Stimulated activated naive CD8-positive, alpha-beta T cell treated with anti-CD3 and anti-CD28 coated beads, Interleukin-15, Interleukin-2, amounts not matched to agents 100 U/mL and 50 U/mL, for 24 hours (primary cell): Measurements from ENCODE around the gene STK38.
"Not testable (repeated sequence)": the region's sequence is repeated elsewhere in the genome, so short reads cannot be mapped to it uniquely, and the experiment has no call there.

ENCODE experiments used
- ATAC-seq: fragments of 150-1000 bp; cut with Tn5 transposase; one replicate; pipeline ENCODE4 v1.10.0; 2021
- DNase-seq: peaks from one replicate; pipeline ENCODE4 v3.0.0; 2021

Gene STK38

DNA sequence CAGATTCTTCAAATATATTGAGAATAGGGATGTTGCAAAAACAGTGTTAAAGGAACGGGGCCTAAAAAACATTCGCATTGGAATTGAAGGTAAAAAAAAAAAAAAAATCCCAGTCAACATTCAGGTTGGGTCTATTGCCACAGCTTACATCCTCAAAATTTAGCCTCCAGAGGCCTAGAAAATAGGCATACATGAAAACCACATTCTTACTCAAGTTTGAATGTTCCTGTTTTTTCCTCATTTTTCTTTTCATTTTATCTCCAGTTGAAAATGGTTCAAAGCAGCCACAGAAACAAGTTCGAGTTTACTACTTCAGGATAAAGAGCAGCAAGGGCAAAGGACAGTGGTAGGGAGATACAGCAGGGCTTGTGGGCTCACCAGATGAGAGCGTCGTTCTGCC lies 62.5 kb downstream of the STK38 start:
- ATAC-seq: no peak

DNA sequence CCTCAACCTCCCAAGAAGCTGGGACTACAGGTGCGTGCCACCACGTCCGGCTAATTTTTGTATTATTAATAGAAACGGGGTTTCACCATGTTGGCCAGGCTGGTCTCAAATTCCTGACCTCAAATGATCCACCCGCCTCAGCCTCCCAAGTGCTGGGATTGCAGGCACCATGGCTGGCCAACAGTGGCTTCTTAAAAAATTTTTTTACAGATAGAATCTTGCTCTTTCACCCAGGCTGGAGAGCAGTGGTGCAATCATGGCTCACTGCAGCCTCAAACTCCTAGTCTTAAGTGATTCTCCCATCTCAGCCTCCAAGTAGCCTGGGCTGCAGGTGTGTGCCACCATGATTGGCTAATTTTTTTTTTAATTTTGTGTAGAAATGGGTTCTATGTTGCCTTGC lies 64.0 kb downstream of the STK38 start:
- ATAC-seq: not testable (repeated sequence)

More for the DNA sequence above, 62.5 kb downstream of the STK38 start:
- DNase-seq: no peak

GRCh38 chr6:36479256-36479655 lies 68.0 kb downstream of the STK38 start:
- no peak for ATAC-seq
- no peak for DNase-seq

More for the DNA sequence above, 64.0 kb downstream of the STK38 start:
- not testable (repeated sequence) for DNase-seq

DNA sequence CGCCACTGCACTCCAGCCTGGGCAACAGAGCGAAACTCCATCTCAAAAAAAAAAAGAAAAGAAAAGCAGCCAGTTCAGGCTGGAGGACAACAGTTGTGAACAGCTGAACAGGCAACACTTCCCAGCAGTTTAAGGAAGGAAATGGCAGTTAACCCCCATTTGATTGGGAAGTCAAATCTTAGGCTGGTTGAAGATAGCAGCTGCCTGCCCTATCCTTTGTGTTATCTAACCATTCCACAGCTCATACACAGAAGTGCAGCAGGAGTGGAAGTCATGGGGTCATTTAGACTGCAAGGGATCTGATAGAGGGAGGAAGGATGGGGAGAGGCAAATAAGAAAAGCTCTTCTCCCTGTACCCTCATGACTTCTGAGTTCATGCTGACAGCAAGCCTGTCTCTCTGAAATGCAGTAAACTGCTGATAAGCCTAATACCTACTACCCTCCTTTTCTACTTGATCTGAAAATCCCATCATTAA lies 69.2 kb downstream of the STK38 start:
- DNase-seq: no peak
- ATAC-seq: no peak

DNA sequence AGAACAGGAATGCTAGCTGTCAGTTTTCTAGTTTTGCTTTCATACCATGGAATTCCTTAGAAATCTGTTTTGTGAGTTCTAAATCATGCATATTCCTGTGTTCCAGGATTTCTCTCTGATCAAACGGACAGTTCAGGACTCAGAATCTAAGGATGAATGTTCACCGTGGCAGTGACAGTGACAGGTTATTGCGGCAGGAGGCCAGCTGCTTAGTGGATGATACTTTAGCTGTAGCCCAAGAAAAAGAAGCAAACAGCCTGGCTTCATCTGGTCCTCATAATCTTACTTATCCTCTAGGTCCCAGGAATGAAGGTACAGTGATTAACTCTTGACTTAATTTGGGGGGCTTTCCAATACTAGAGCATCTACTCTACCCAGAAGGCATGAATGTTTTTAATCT lies 77.3 kb downstream of the STK38 start:
- DNase-seq (no peak), ATAC-seq (no peak)

DNA sequence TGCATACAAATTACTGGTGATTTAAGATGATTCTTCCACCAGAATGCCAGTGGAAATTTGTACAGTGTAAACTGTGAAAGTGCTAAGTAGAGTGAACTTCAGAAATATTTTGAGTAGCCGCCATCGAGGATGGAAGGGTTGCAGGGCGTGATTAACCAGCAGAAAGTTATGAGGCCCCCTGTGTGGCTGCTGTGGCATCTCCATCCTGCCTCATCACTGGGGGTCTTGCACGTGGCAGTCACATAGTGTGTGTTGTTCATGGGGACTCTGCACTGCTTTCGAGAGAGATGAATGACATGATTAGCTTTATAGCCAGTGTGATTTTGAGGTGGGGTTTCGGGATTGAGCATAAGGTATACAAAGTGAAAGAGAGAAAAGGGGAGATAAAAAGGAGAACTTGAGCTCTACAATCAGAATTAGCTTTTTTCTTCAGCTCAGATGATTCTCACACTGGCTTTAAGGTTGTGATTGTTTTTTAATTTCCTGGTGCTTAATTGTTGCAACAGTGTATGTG lies 78.1 kb downstream of the STK38 start:
- DNase-seq (no peak), ATAC-seq (no peak)

GRCh38 chr6:36467625-36468024 lies 79.7 kb downstream of the STK38 start:
- ATAC-seq: no peak
- DNase-seq: no peak

GRCh38 chr6:36464233-36464632 lies 83.0 kb downstream of the STK38 start:
- no peak for ATAC-seq
- no peak for DNase-seq

DNA sequence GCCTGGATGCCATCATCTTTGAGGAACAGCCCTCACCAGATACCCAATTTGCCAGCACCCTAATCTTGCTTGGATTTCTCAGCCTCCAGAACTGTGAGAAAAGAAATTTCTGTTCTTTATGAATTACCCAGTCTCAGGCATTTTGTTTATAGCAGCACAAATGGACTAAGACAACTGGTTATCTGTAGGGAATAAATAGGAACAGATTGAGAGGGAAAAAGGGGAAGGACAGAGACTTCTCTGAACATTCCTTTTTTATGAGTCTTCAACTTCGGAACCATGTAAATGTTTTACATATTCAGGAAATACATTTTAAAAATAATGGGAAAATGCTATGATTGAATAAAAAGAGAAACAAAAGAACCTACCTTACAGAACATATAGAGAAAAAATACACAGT lies 83.6 kb downstream of the STK38 start:
- no peak for DNase-seq
- no peak for ATAC-seq

DNA sequence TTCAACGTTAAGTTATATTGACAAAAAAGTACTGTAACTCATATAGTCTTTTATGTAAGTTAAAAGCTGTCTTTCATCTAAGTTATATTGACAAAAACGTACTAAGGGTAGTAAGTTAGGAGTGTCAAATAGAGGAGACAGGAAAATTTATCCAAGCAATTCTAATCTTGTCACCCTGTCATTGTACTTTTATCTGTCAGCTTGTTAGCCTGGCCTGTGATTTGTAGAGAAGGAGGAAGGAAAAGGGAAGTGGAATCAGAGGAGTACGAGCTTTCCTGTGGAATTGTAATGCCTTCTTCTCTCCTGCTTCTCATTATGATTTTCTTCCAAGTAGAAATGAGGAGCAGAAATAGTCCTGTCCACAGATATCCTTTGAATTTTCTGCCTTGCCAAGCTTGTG lies 85.6 kb downstream of the STK38 start:
- no peak for DNase-seq
- ATAC-seq: no peak

GRCh38 chr6:36460916-36461315 lies 86.4 kb downstream of the STK38 start:
- no peak for DNase-seq
- no peak for ATAC-seq

GRCh38 chr6:36459501-36459900 lies 87.8 kb downstream of the STK38 start:
- ATAC-seq: no peak
- DNase-seq: no peak

DNA sequence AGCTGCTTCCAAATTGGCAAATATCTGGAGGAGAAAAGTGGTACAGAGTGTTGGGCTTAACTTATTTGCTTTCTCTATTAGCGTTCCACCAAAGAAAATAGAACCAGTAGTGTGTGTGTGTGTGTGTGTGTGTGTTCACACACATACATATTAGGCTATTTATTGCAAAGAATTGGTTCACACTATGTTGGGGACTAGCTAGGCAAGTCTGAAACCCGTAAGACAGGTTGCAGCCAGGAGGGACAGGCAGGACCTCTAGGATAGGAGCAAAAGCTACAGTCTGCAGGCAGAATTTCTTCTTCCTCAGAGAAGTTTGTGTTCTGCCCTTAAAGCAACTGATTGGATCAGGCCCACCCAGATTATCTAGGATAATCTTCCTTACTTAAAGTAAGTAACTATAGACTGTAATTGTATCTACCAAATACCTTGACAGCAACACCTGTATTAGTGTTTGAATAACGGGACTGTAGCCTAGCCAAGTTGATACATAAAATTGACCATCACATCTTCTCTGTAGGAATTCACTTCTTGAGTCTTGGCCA lies 91.7 kb downstream of the STK38 start:
- DNase-seq: no peak
- ATAC-seq: no peak

- DNase-seq, ATAC-seq: not testable (repeated sequence)
Observed at GRCh38 chr6:36452897-36453296, 94.4 kb downstream of the STK38 start.

DNA sequence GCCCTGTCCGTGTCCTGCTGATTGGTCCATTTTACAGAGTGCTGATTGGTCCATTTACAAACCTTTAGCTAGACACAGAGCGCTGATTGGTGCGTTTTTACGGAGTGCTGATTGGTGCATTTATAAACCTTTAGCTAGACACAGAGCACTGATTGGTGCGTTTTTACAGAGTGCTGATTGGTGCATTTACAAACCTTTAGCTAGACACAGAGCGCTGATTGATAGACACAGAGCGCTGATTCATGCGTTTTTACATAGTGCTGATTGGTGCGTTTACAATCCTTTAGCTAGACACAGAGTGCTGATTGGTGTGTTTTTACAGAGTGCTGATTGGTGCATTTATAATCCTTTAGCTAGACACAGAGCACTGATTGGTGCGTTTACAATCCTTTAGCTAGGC lies 98.1 kb downstream of the STK38 start:
- ATAC-seq, DNase-seq: not testable (repeated sequence)

- DNase-seq: no peak
- ATAC-seq: no peak
Observed at GRCh38 chr6:36445621-36446020, 101.7 kb downstream of the STK38 start.

DNA sequence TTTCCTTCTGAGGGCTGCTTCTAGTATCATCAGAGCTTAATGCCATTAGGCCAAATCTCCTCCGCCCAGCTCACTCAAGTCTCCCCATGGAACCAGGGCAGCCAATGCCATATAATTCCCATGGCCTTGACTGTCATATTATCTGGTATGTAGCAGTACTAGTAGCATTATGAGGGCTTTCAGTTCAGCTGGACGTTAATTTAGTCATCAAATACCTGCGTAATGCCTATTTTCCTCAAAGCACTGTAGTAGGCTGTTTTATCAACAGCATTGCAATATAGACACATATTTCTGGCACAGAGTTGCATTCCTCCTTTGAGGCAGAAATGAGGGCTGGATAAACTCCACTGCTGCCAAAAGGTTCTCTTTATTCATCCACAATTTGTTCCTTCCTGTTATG lies 102.8 kb downstream of the STK38 start:
- no peak for ATAC-seq
- no peak for DNase-seq
